OCI-LY1 (cell line): Measurements from ENCODE around the gene NR3C1.

ENCODE experiments used
- EZH2 ChIP-seq: fragments of 200-600 bp; sonication (generic), shearing (Covaris generic); IDR thresholded peaks from 2 replicates; pipeline ENCODE4 v1.8.0; 2017; ENCODE audit warnings: borderline replicate concordance, mixed run types, mild to moderate bottlenecking, antibody characterized with exemption, low read length, moderate library complexity, mixed read lengths
- TF ChIP-seq, protein P1 (sequence below): fragments of 200-600 bp; sonication (generic), shearing (Covaris generic); IDR thresholded peaks from 2 replicates; pipeline ENCODE4 v1.5.1; 2017; ENCODE audit warnings: mild to moderate bottlenecking, antibody characterized with exemption, low read length, moderate library complexity, mixed read lengths

DNA sequence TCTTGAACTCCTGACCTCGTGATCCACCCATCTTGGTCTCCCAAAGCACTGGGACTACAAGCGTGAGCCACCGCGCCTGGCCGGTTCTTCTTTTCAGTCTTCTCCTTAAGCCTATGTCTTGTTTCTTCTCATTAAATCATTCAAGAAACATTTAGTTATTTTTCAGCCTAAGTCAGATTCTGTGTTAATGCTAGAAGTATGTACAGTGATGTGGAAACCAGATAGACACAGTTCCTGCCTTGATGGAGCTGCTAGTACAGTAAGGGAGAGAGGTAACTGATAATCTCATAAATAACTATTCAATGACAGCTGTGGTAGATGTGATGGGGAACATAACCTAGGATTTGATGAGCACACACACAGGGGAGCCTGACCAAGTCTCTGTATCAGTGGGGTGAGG, 46.3 kb upstream of the NR3C1 start:
- TF ChIP-seq, protein P1, sequence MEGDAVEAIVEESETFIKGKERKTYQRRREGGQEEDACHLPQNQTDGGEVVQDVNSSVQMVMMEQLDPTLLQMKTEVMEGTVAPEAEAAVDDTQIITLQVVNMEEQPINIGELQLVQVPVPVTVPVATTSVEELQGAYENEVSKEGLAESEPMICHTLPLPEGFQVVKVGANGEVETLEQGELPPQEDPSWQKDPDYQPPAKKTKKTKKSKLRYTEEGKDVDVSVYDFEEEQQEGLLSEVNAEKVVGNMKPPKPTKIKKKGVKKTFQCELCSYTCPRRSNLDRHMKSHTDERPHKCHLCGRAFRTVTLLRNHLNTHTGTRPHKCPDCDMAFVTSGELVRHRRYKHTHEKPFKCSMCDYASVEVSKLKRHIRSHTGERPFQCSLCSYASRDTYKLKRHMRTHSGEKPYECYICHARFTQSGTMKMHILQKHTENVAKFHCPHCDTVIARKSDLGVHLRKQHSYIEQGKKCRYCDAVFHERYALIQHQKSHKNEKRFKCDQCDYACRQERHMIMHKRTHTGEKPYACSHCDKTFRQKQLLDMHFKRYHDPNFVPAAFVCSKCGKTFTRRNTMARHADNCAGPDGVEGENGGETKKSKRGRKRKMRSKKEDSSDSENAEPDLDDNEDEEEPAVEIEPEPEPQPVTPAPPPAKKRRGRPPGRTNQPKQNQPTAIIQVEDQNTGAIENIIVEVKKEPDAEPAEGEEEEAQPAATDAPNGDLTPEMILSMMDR = no peak
- TF ChIP-seq EZH2 = no peak
